Activated T-cell treated with anti-CD3 and anti-CD28 coated beads for 4 hours (primary cell): Measurements from ENCODE around the gene ABITRAM.
"Not testable (repeated sequence)": the region's sequence is repeated elsewhere in the genome, so short reads cannot be mapped to it uniquely, and the experiment has no call there.

Experiments used
- DNase-seq: peaks from one replicate; pipeline ENCODE4 v3.0.0-alpha.2; 2020

Gene ABITRAM

DNA sequence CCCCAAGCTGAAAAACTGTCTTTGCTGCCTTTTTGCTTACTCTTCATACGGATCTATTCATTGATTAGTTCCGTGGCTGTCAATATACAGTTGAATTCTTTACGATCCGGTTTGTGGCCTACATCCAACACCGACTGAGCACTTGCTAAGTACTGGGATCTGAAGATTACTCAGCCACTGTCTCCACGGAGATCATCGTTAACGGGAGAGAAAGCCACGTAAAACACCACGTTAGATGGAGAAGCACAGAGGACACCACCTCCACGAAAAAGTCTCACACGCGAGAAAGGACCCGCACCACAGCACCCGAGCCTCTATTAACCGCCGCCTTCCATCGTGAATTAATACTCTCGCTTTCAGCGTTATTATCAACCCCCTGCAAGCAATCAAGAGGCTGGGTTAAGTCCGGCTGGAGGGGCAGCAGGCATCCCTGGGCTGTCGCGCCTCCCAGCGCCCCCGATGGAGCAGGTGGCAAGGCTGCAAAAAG is 926 bp upstream of the ABITRAM start:
- DNase-seq: no peak

GRCh38 chr9:108933718-108934322 is 380 bp upstream of the ABITRAM start, which contains the start of gene ELP1:
Gene ELP1 (minus strand): TSS chr9:108934124. CDS start chr9:108931146, 2,978 bp downstream.
- DNase-seq: peak; percentile 84

DNA sequence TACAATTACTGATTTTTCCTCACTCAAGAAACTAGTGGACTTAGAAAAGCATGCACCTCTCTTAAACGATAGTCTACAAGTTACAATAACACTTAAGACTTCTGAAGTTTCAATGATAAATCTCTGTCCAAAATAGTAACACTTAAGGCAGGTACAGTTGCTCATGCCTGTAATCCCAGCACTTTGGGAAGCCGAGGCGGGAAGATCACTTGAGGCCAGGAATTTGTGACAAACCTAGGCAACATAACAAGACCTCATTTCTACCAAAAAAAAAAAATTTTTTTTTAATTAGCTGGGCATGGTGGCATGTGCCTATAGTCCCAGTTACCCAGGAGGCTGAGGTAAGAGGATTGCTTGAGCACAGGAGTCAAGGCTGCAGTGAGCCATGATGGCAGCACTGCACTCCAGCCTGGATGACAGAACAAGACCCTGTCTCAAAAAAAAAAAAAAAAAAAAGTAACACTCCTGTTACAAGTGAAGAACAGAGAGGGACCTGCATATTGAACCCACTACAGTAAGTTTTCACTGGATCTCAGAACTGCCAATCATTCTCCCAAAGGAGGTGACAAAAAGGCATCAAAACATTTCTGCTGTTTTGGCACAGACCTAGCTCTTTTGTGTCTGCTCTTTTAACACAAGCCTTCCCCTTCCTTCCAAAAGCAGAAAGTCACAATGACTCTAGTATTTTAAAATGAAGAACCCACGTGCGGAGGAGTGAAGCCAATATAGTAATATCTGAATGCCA is 3.5 kb downstream of the ABITRAM start:
- no peak for DNase-seq

GRCh38 chr9:108939975-108940374 is 5.8 kb downstream of the ABITRAM start:
- no peak for DNase-seq

- DNase-seq: no peak
Measured at GRCh38 chr9:108950168-108950567, 16.0 kb downstream of the ABITRAM start.

DNA sequence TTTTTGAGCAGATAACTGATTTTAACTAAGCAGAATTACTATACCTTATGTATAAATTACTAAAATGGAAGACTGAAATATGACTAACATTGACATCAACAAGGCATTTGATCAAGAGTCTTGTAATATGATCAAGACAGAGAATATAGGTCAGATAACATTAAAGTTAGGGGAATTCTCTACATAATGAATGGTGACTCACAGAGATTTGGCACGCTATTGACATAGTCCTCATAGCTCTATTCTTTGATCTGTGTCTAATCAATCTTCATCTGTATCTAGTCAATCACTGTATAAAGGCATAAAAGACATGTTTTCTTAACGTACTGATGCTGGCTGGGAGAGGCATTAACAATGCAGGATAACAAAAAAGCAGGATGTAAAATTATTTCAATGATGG is 17.4 kb downstream of the ABITRAM start:
- DNase-seq: no peak

- DNase-seq: no peak
Measured at GRCh38 chr9:108953983-108954574, 19.9 kb downstream of the ABITRAM start.

DNA sequence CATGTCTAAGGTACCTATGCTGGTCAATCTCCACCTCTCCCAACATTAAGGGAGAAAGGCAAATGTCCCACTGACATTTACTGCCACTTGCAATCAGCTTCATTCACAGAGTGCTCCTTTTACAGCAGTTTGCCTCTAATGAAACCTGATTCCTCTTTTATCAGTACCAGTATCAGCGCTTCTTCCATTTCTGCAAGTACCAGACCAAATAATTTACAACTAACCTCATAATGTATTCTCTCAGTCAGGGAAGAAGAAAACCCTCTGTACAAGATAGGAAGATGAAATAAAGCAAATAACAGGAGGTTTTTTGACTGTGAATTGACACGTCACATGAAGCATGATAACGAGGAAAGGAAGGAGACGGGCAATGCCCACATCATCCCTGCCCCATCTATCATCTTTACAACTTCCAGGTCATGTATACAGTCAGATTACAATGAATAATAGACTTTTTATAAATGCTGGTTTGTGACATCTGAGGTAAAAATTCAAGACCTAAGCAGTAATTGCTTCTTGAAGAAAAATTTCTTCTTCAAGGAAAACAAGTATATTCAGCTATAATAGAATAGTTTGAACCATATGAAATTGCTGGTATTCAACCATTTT is 21.9 kb downstream of the ABITRAM start:
- no peak for DNase-seq

GRCh38 chr9:108956631-108957026 is 22.4 kb downstream of the ABITRAM start:
- DNase-seq: no peak

GRCh38 chr9:108960331-108960730 is 26.1 kb downstream of the ABITRAM start:
- DNase-seq: no peak

DNA sequence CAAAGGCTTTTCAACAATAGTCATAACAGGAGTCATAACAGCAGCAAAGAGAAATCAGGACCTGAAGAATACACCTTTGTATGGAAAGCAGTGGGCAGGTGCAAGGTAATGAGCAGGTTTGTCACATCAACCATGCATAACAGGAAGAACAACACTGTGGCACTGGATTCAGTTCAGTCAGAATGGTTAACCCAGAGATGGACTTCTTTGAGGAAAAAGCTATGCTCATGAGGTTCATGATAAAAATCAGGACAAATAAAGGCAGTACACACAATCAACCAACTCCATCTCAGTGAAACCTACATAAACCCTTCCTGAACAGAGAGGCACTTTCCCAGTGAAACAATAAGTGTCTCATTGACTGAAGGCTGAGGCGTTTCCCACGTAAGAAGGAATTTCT is 27.0 kb downstream of the ABITRAM start:
- no peak for DNase-seq

DNA sequence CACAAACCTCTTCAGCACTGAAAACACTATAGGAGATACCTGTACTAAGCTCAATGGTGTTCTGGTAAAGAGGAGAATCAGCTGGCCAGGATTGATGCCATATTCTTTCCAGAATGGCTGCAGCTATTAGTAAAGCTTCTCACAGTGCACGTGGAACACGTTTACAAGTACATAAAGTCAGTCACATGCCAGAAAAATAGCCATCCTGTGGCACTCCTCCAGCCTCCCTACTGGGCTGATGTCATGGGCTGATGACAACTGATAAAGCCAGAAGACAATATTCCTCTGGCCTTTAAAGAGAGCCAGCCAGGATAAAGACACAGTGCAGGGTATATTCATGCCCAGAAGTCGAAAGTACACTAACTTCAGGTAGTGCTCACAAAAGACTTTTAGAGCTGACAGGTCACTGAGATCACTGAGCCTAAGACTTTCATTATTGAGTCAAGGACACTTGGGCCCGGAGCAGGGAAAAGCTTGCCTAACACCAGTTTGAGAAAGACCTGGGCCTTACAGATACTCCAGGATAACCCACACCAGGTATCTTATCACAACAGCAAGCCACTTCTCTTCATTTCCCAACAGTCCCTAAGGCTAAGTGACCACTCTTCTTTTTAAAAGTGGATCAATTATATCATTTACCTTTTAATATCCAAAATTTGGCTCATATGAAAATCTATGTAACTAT is 29.4 kb downstream of the ABITRAM start:
- no peak for DNase-seq

DNA sequence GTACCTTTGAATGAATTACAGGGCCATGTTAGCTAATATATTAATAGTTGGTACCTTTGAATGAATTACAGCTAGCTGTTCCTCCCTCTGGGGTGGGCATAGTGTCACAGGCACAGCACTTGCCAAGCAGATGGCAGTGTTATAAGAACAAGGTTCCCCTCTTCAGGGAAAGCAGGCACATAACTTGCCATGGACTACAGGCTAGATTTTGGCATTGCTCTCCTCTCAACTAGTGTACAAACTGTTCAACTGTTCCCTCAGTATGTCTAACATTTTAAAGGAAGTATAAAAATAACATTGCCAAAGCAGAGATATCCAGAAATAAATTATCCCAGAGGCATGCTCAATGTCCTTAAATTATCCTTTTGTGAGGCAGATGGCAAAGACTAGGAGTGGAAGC is 33.7 kb downstream of the ABITRAM start:
- no peak for DNase-seq

- DNase-seq: not testable (repeated sequence)
Measured at GRCh38 chr9:108971392-108971791, 37.2 kb downstream of the ABITRAM start.

DNA sequence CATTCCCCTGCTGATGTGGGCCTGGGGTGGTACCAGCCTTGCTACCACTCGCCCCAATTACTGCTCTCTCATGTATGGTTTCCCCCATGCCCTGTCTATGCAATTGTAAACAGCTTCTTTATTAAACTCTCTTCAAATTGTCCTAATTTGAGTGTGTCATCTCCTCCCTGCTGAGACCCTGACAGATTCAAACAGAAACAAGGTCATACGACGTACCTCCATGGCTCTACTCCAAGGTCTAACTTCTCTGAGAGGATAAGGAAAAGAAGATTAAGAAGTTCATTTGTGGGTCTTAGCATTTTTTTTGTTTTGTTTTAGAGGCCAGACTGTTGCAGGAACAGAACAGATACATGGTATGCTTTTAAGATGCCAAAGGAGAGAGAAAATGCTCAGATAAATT is 38.0 kb downstream of the ABITRAM start:
- no peak for DNase-seq

GRCh38 chr9:108972626-108973209 is 38.5 kb downstream of the ABITRAM start:
- no peak for DNase-seq

GRCh38 chr9:108973895-108974294 is 39.7 kb downstream of the ABITRAM start:
- no peak for DNase-seq

DNA sequence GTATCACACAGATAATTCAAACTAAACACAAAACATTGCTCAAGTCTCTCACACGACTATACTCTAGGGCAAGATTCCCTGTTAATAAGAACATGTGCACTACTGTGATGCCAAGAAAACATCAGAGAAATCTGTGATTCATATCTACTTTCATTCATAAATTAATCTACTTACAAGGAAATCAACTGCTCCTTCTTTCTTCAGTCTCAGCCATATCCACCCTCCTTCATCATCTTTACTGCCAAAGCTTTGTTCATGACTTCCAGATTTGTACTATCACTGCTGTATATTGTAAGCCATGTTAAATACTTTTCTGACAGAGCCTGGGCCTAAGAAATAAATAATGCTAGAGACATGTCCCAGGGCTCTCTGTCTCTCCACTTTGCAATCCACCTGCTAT is 44.0 kb downstream of the ABITRAM start:
- no peak for DNase-seq

- no peak for DNase-seq
Measured at GRCh38 chr9:108980893-108981292, 46.7 kb downstream of the ABITRAM start.

DNA sequence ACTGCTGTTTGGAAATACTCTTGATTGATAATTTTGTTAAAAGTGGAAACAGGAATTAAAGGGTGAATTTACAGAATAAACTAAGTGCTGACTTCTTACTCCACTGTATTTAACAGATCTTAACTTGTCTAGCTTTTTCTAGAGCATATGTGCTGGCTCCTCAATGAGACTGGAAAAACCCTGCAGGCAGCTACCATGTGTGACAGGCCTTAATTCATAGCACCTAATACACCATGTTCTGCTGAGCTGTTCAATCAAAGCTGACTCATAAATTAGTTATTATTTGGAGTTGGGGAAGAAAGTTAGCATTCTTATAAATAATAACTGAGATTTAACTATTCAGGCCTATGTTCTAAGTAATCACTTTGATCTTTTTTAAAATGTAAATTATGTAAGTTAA is 49.7 kb downstream of the ABITRAM start:
- DNase-seq: no peak
